HEK293T (cell line): ENCODE data around the gene CMYA5.
"Not testable (repeated sequence)": the region's sequence is repeated elsewhere in the genome, so short reads cannot be mapped to it uniquely, and the experiment has no call there.

Experiments used
- CTCF ChIA-PET: fragments of 350-600 bp; formaldehyde crosslinking; extraction: SDS; loops from one replicate; lab custom pipeline; 2021; ENCODE audit warnings: antibody characterized with exemption, inconsistent platforms; lab: Yijun Ruan, JAX
- POLR2A ChIA-PET: fragments of 350-600 bp; formaldehyde crosslinking; extraction: SDS; loops from one replicate; lab custom pipeline; 2020; ENCODE audit warnings: antibody characterized with exemption, inconsistent platforms; lab: Yijun Ruan, JAX
- DNase-seq: peaks from one replicate; pipeline ENCODE4 v3.0.0; 2012; ENCODE audit warnings: mixed read lengths; ENCODE audit errors: extremely low spot score
- ARNT ChIP-seq: fragments of 450-650 bp; IDR thresholded peaks from 2 replicates; pipeline ENCODE4 v1.6.1; 2017; ENCODE audit warnings: mild to moderate bottlenecking
- BHLHE40 ChIP-seq: fragments of 450-650 bp; IDR thresholded peaks from 2 replicates; pipeline ENCODE4 v1.6.1; 2016; ENCODE audit warnings: mild to moderate bottlenecking, moderate library complexity, borderline replicate concordance
- CTBP1 ChIP-seq: fragments of 450-650 bp; IDR thresholded peaks from 2 replicates; pipeline ENCODE4 v1.6.1; 2016; ENCODE audit warnings: borderline replicate concordance
- ELF4 ChIP-seq: fragments of 450-650 bp; IDR thresholded peaks from 2 replicates; pipeline ENCODE4 v1.6.1; 2017; ENCODE audit warnings: antibody characterized with exemption
- FOXA1 ChIP-seq: fragments of 450-650 bp; IDR thresholded peaks from 2 replicates; pipeline ENCODE4 v1.6.1; 2016; ENCODE audit warnings: mild to moderate bottlenecking
- FOXK2 ChIP-seq: fragments of 450-650 bp; IDR thresholded peaks from 2 replicates; pipeline ENCODE4 v1.6.1; 2016; ENCODE audit warnings: mild to moderate bottlenecking
- FOXM1 ChIP-seq: fragments of 450-650 bp; IDR thresholded peaks from 2 replicates; pipeline ENCODE4 v1.6.1; 2017; ENCODE audit warnings: mild to moderate bottlenecking, borderline replicate concordance
- HDGF ChIP-seq: fragments of 450-650 bp; IDR thresholded peaks from 2 replicates; pipeline ENCODE4 v1.6.1; 2017; ENCODE audit warnings: antibody characterized with exemption, borderline replicate concordance
- L3MBTL2 ChIP-seq: fragments of 450-650 bp; conservative IDR thresholded peaks from 2 replicates; pipeline ENCODE4 v1.6.1; 2016; ENCODE audit warnings: mild to moderate bottlenecking
- LEF1 ChIP-seq: fragments of 450-650 bp; IDR thresholded peaks from 2 replicates; pipeline ENCODE4 v1.6.1; 2017; ENCODE audit warnings: mild to moderate bottlenecking, borderline replicate concordance
- NFRKB ChIP-seq: fragments of 450-650 bp; IDR thresholded peaks from 2 replicates; pipeline ENCODE4 v1.6.1; 2016; ENCODE audit warnings: mild to moderate bottlenecking, moderate library complexity
- PKNOX1 ChIP-seq: fragments of 450-650 bp; IDR thresholded peaks from 2 replicates; pipeline ENCODE4 v1.6.1; 2016
- SP1 ChIP-seq: fragments of 450-650 bp; IDR thresholded peaks from 2 replicates; pipeline ENCODE4 v1.6.1; 2017
- SUZ12 ChIP-seq: fragments of 450-650 bp; IDR thresholded peaks from 2 replicates; pipeline ENCODE4 v1.6.1; 2016; ENCODE audit warnings: mild to moderate bottlenecking
- TARDBP ChIP-seq: fragments of 450-650 bp; IDR thresholded peaks from 2 replicates; pipeline ENCODE4 v1.6.1; 2016
- ZNF384 ChIP-seq: fragments of 450-650 bp; IDR thresholded peaks from 2 replicates; pipeline ENCODE4 v1.6.1; 2016

Gene CMYA5

GRCh38 chr5:79697222-79698170 is 7.9 kb downstream of the CMYA5 start:
- ChIA-PET CTCF (no interaction called here), POLR2A (no interaction called here)
- TF ChIP-seq FOXM1 (no peak), ZNF384 (no peak), HDGF (no peak), CTBP1 (no peak), LEF1 (no peak), BHLHE40 (no peak), SP1 (no peak), SUZ12 (no peak), L3MBTL2 (no peak), NFRKB (no peak), ELF4 (no peak), ARNT (no peak), FOXK2 (no peak)
- no peak for DNase-seq

GRCh38 chr5:79699763-79700400 is 10.2 kb downstream of the CMYA5 start:
- TF ChIP-seq FOXM1 (no peak), LEF1 (no peak), HDGF (no peak), SP1 (no peak)
- POLR2A ChIA-PET: no interaction called here
- CTCF ChIA-PET: no interaction called here
- DNase-seq: no peak

GRCh38 chr5:79702606-79703380 is 13.2 kb downstream of the CMYA5 start:
- DNase-seq: peak; percentile 27
- CTCF ChIA-PET: interaction anchor here (0.5 to 1.6 kb wide), 4 partner anchors 8 to 640 kb away, joined by 3 to 8 read pairs (median 4); no protein-coding TSS in a partner anchor
- POLR2A ChIA-PET: no interaction called here
- TF ChIP-seq CTBP1 (no peak), ARNT (no peak), FOXK2 (no peak)

- ChIA-PET POLR2A (no interaction called here), CTCF (interaction anchor here (0.5 to 1.6 kb wide), 4 partner anchors 9 to 639 kb away, joined by 3 to 8 read pairs (median 4); no protein-coding TSS in a partner anchor)
- TF ChIP-seq FOXM1 (no peak), SP1 (no peak), TARDBP (no peak), L3MBTL2 (no peak), CTBP1 (no peak), ZNF384 (no peak), PKNOX1 (no peak), FOXA1 (no peak), LEF1 (no peak), ARNT (no peak), FOXK2 (no peak), ELF4 (no peak), NFRKB (no peak), BHLHE40 (no peak)
- DNase-seq: no peak
Observed at GRCh38 chr5:79703381-79703645, 13.7 kb downstream of the CMYA5 start.

GRCh38 chr5:79704553-79704952 is 14.9 kb downstream of the CMYA5 start:
- TF ChIP-seq ARNT (no peak), FOXA1 (no peak), ELF4 (no peak), SUZ12 (no peak), FOXK2 (no peak), HDGF (no peak), LEF1 (no peak), FOXM1 (no peak), NFRKB (no peak), TARDBP (no peak)
- DNase-seq: no peak
- POLR2A ChIA-PET: no interaction called here
- CTCF ChIA-PET: interaction anchor here (1.3 kb wide), 1 partner anchor 241 kb away, joined by 3 read pairs; no protein-coding TSS in a partner anchor

- ChIA-PET POLR2A (interaction anchor here (0.7 kb wide), 1 partner anchor 11 kb away, joined by 3 read pairs; no protein-coding TSS in a partner anchor), CTCF (interaction anchor here (1.3 kb wide), 1 partner anchor 242 kb away, joined by 3 read pairs; no protein-coding TSS in a partner anchor)
- TF ChIP-seq FOXA1: no peak
- TF ChIP-seq FOXK2: no peak
- no peak for TF ChIP-seq HDGF
- TF ChIP-seq NFRKB: no peak
- no peak for TF ChIP-seq ARNT
- no peak for TF ChIP-seq SUZ12
- no peak for TF ChIP-seq FOXM1
- TF ChIP-seq ZNF384: no peak
- DNase-seq: no peak
Observed at GRCh38 chr5:79705632-79706031, 16.0 kb downstream of the CMYA5 start.

- DNase-seq, CTCF ChIA-PET: not testable (repeated sequence)
- POLR2A ChIA-PET: interaction anchor here (0.7 kb wide), 1 partner anchor 11 kb away, joined by 3 read pairs; no protein-coding TSS in a partner anchor
Observed at GRCh38 chr5:79706317-79706716, 16.7 kb downstream of the CMYA5 start.
